Progenitor cell of endocrine pancreas (in vitro differentiated cells): ENCODE results near the gene SOS2. TPM values are rescaled to one million over a fixed set of nuclear protein-coding genes. Genes with fewer than 3 reads are reported as not detected.

Source experiments
- DNase-seq: peaks from one replicate; pipeline ENCODE4 v3.0.0; 2021; ENCODE audit warnings: low spot score; ENCODE audit not compliant: unreplicated experiment
- H3K27ac Mint-ChIP-seq: 2 replicates; pipeline ENCODE4 v1.8.0; 2021; ENCODE audit warnings: mild to moderate bottlenecking, moderate library complexity, mixed read lengths
- H3K27me3 Mint-ChIP-seq: 2 replicates; pipeline ENCODE4 v1.8.0; 2021; ENCODE audit warnings: mixed read lengths
- H3K36me3 Mint-ChIP-seq: 2 replicates; pipeline ENCODE4 v1.8.0; 2022; ENCODE audit warnings: mixed read lengths; ENCODE audit not compliant: insufficient read depth
- H3K4me1 Mint-ChIP-seq: 2 replicates; pipeline ENCODE4 v1.8.0; 2021; ENCODE audit warnings: low read depth, mixed read lengths
- H3K4me3 Mint-ChIP-seq: 2 replicates; pipeline ENCODE4 v1.8.0; 2021; ENCODE audit warnings: low read depth, mild to moderate bottlenecking, moderate library complexity, mixed read lengths
- H3K9me3 Mint-ChIP-seq: 2 replicates; pipeline ENCODE4 v1.8.0; 2021; ENCODE audit warnings: low read depth, mixed read lengths
- CTCF ChIP-seq: fragments of 200-600 bp; sonication (generic); IDR thresholded peaks from one replicate; pipeline ENCODE4 v1.5.0; 2021; ENCODE audit warnings: antibody characterized with exemption, mild to moderate bottlenecking; ENCODE audit not compliant: unreplicated experiment
- total RNA-seq: library from RNA; stranded (reverse); gene quantifications from 2 replicates; pipeline ENCODE4 v1.2.1, GENCODE V29; 2021

SOS2 gene
- total RNA-seq, 1 donor from 2014 or later, result 35.7 TPM

DNA sequence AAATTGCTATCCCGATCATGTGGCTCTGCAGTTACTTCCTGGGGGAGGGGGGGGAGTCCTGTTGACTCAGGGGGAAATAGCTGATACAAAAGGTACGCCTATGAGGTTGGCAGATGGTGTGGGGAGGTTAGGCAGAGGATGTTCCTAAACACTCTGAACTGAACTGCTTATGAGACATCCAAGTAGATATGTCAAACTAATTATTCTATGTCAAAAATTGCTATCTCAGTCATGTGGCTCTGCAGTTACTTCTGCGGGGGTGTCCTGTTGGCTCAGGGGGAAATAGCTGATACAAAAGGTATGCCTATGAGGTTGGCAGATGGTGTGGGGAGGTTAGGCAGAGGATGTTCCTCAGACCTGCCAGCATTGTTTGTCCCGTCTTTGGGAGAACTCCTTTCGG is 109.9 kb downstream of the SOS2 start:
- Mint-ChIP-seq H3K4me1 (peaks cover 18% of the 10 kb centered on the region), H3K27ac (peak overlapping the region; percentile 21), H3K36me3 (peaks cover 15% of the 10 kb centered on the region), H3K4me3 (no peak overlapping the region), H3K27me3 (no peaks in the 10 kb centered on the region), H3K9me3 (no peaks in the 10 kb centered on the region)
- DNase-seq, result no peak
- TF ChIP-seq CTCF, result no peak

GRCh38 chr14:50117456-50117855 is 113.9 kb downstream of the SOS2 start:
- Mint-ChIP-seq H3K4me1 (peaks cover 19% of the 10 kb centered on the region), H3K27ac (peak overlapping the region; percentile 86), H3K4me3 (peak overlapping the region; percentile 45), H3K27me3 (no peaks in the 10 kb centered on the region), H3K9me3 (no peaks in the 10 kb centered on the region), H3K36me3 (peaks cover 13% of the 10 kb centered on the region)
- no peak for DNase-seq
- no peak for TF ChIP-seq CTCF

DNA sequence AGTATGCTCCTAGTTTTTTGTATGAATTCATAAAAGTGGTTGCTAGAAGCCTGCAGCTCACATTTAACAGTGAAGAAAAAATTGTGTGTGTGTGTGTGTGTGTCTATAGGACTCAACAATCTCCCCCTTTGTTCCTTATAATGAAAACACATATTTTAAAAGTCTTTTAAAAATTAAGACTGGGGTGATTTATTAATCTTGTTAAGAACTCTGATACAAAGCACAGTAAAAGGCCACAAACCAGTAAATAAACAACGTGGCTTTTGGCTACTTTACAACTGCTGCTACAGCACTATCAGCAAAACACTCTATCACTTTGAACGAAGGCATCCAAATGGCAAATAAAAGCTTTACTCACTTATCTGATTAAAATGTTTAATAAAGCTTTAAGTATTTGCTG is 114.4 kb downstream of the SOS2 start:
- Mint-ChIP-seq H3K4me1 (peaks cover 19% of the 10 kb centered on the region), H3K36me3 (peaks cover 15% of the 10 kb centered on the region), H3K27ac (peak overlapping the region; percentile 97), H3K9me3 (no peaks in the 10 kb centered on the region), H3K27me3 (no peaks in the 10 kb centered on the region), H3K4me3 (peak overlapping the region; percentile 95)
- DNase-seq, result no peak
- no peak for TF ChIP-seq CTCF

DNA sequence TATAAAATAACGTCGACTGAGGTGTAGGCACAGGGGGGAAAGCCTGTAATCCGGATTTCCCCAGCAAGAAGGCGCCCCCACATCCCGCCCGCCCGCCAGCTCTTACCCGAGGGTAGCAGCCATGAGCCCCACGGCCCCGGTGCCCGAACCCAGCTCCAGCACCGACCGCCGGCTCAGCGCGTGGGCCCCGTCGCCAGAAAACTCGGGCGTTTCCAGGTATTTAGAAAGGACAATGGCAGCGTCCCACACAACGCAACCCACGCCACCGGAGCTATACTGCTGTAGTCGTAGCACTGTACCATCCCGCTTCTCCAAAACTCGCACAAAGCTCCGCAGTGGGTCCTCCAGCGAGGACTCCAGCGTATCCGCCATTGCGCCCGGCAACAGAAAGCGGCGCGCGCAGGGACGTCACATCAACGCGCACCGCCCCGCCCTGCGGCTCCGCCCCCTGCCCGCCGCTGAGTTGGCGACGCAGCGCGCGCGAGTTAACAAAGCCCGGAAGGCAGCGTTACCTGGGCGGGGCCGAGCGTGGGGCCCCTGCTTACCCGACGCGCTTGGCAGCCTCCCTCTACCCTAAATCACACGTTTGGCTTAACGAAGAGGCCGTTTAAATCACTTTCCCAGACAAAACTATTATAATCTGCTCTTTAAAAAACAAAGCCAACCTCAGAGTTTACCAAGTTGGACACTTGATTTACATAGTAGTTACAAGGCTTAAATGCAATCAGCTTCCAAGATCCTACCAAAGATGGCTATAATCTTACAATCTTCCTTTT is 115.0 kb downstream of the SOS2 start, which contains the start of gene VCPKMT:
TSS of gene VCPKMT (minus strand) at position 392 of the 776 bp plus-strand sequence. CDS start at position 372, 20 bp downstream.
- Mint-ChIP-seq H3K4me1 (peaks cover 17% of the 10 kb centered on the region), H3K27me3 (no peaks in the 10 kb centered on the region), H3K4me3 (peak within 1 kb of the TSS; percentile 95), H3K27ac (peak within 1 kb of the TSS; percentile 97), H3K36me3 (peaks cover 17% of the 10 kb centered on the region), H3K9me3 (no peaks in the 10 kb centered on the region)
- DNase-seq, result peak; percentile 89
- TF ChIP-seq CTCF, result no peak

- TF ChIP-seq CTCF, result no peak
- peaks cover 15% of the 10 kb centered on the region for H3K4me1 Mint-ChIP-seq
- H3K36me3 Mint-ChIP-seq, result peaks cover 28% of the 10 kb centered on the region
- no peaks in the 10 kb centered on the region for H3K9me3 Mint-ChIP-seq
- H3K4me3 Mint-ChIP-seq, result peak overlapping the region; percentile 7
- H3K27ac Mint-ChIP-seq, result no peak overlapping the region
- no peaks in the 10 kb centered on the region for H3K27me3 Mint-ChIP-seq
- DNase-seq, result no peak
Measured at GRCh38 chr14:50113381-50114035, 117.9 kb downstream of the SOS2 start.
